K562 (cell line): ENCODE data around the gene ZDHHC18. TPM values are rescaled to one million over a fixed set of nuclear protein-coding genes. Genes with fewer than 3 reads are reported as not detected.

Source experiments
- ATF1 ChIP-seq, 2 experiments: fragments of 450-650 bp in 1 of 2; IDR thresholded peaks; 2 replicates each; pipeline ENCODE4 v1.6.1; 2016; ENCODE audit warnings: missing compliant biosample characterization in 1 of 2, missing genetic modification characterization in 1 of 2
- NFRKB ChIP-seq: fragments of 450-650 bp; IDR thresholded peaks from 2 replicates; pipeline ENCODE4 v1.6.1; 2016; ENCODE audit warnings: low read depth
- TAF15 ChIP-seq: fragments of 200-400 bp; formaldehyde crosslinking; IDR thresholded peaks from 2 replicates; pipeline ENCODE4 v1.6.1; 2017; ENCODE audit warnings: mild to moderate bottlenecking, low read depth, low read length, moderate library complexity
- polyA plus RNA-seq, 8 experiments: library from polyadenylated mRNA; depleted of rRNA in 4 of 8; stranded (reverse) in 5 of 8; unstranded in 3 of 8; fragments of >200 nt; fragmentation: Nextera tagmentation in 2 of 8; fragmentation: Illumina TruSeq in 1 of 8; extraction: Ambion mirVana in 2 of 8; extraction: Trizol in 1 of 8; gene quantifications; 2 replicates each; pipeline versions ENCODE4 v1.2.1 to v1.2.3, GENCODE V29; 2011 to 2014; ENCODE audit warnings: inconsistent platforms in 1 of 8, missing spikeins in 1 of 8
- total RNA-seq, 7 experiments: library from RNA; depleted of rRNA in 6 of 7; stranded (reverse); fragments of >200 nt in 6 of 7; fragmentation: Illumina TruSeq in 2 of 7; extraction: Trizol in 2 of 7; gene quantifications; 2 replicates each; pipeline versions ENCODE4 v1.2.1 to v1.2.3, GENCODE V29; 2011 to 2021; ENCODE audit warnings: low replicate concordance in 1 of 7
- TF ChIP-seq, protein P1 (sequence below): sonication (generic); formaldehyde crosslinking; IDR thresholded peaks from 2 replicates; pipeline ENCODE4 v1.8.1; 2023; ENCODE audit warnings: mild to moderate bottlenecking, missing genetic modification reagents
- TF ChIP-seq, protein P2 (sequence below): sonication (generic); formaldehyde crosslinking; IDR thresholded peaks from 2 replicates; pipeline ENCODE4 v1.8.1; 2023; ENCODE audit warnings: mild to moderate bottlenecking, missing genetic modification reagents
- TF ChIP-seq, protein P3 (sequence below): fragments of 450-650 bp; IDR thresholded peaks from 2 replicates; pipeline ENCODE4 v1.6.1; 2016; ENCODE audit warnings: mild to moderate bottlenecking, moderate library complexity
- TF ChIP-seq, protein P4 (sequence below): fragments of 450-650 bp; formaldehyde crosslinking; IDR thresholded peaks from 2 replicates; pipeline ENCODE4 v1.4.0; 2022; ENCODE audit warnings: mild to moderate bottlenecking, moderate library complexity

Gene ZDHHC18
- total and polyA plus RNA-seq, 9 of the 15 experiments (the other 6 are each of a cell fraction or from before 2014, with no cell fraction given) = 0.42 to 35.6 (median 15.8) TPM

DNA sequence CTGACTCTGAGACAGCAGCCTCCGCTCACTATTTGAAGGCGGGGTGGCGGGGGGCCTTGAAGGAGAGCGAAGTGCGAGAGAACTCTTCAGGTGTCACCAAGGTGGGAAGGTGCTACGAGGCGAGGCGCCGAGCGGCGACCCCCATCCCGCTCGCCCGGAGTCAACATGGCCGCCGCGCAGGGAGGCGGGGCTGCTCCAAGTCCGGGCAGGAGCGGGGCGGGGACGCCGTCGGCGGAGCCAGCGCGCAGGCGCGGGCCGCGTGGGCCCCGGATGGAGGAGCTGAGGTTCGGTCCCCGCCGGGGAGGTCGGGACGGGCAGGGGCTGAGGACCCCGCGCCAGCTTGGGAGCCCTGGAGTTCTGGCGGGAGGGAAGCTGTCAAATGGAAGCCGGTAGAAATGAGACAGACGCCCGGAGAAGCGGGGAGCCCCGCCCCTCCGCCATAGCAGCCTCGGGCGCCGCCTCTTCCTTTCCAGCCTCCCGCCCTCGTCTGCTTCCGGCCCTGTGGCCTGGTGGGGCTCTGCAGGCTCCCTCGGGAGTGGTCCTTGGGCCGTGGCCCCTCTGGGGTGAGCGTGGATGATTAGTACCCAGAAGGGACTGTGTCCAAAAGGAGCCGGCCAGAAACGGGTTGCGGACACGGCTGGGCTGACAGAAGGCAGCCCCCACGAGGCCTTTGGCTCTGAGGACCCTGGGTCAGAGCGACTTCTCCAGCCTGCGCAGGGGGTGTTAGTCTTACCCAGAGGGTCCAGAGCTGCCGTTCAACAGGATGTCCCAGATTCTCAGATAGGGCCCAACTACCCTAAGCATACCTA lies 38.6 kb upstream of the ZDHHC18 start, which contains the start of gene PIGV (continued):
- TF ChIP-seq, protein P1, sequence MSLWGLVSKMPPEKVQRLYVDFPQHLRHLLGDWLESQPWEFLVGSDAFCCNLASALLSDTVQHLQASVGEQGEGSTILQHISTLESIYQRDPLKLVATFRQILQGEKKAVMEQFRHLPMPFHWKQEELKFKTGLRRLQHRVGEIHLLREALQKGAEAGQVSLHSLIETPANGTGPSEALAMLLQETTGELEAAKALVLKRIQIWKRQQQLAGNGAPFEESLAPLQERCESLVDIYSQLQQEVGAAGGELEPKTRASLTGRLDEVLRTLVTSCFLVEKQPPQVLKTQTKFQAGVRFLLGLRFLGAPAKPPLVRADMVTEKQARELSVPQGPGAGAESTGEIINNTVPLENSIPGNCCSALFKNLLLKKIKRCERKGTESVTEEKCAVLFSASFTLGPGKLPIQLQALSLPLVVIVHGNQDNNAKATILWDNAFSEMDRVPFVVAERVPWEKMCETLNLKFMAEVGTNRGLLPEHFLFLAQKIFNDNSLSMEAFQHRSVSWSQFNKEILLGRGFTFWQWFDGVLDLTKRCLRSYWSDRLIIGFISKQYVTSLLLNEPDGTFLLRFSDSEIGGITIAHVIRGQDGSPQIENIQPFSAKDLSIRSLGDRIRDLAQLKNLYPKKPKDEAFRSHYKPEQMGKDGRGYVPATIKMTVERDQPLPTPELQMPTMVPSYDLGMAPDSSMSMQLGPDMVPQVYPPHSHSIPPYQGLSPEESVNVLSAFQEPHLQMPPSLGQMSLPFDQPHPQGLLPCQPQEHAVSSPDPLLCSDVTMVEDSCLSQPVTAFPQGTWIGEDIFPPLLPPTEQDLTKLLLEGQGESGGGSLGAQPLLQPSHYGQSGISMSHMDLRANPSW (CRISPR knock-in tag) = peak; percentile 79; the same call in 1 of the 2 replicates
- TF ChIP-seq ATF1 (CRISPR knock-in tag; IDR thresholded peaks at IDR 0.05) = no peak
- TF ChIP-seq ATF1 (tag; IDR thresholded peaks at IDR 0.05) = peak; percentile 69
- TF ChIP-seq, protein P2, sequence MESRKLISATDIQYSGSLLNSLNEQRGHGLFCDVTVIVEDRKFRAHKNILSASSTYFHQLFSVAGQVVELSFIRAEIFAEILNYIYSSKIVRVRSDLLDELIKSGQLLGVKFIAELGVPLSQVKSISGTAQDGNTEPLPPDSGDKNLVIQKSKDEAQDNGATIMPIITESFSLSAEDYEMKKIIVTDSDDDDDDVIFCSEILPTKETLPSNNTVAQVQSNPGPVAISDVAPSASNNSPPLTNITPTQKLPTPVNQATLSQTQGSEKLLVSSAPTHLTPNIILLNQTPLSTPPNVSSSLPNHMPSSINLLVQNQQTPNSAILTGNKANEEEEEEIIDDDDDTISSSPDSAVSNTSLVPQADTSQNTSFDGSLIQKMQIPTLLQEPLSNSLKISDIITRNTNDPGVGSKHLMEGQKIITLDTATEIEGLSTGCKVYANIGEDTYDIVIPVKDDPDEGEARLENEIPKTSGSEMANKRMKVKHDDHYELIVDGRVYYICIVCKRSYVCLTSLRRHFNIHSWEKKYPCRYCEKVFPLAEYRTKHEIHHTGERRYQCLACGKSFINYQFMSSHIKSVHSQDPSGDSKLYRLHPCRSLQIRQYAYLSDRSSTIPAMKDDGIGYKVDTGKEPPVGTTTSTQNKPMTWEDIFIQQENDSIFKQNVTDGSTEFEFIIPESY (CRISPR knock-in tag) = 0 out of 2 replicates have a peak, but pooled peaks have one; percentile 4
- TF ChIP-seq, protein P3, sequence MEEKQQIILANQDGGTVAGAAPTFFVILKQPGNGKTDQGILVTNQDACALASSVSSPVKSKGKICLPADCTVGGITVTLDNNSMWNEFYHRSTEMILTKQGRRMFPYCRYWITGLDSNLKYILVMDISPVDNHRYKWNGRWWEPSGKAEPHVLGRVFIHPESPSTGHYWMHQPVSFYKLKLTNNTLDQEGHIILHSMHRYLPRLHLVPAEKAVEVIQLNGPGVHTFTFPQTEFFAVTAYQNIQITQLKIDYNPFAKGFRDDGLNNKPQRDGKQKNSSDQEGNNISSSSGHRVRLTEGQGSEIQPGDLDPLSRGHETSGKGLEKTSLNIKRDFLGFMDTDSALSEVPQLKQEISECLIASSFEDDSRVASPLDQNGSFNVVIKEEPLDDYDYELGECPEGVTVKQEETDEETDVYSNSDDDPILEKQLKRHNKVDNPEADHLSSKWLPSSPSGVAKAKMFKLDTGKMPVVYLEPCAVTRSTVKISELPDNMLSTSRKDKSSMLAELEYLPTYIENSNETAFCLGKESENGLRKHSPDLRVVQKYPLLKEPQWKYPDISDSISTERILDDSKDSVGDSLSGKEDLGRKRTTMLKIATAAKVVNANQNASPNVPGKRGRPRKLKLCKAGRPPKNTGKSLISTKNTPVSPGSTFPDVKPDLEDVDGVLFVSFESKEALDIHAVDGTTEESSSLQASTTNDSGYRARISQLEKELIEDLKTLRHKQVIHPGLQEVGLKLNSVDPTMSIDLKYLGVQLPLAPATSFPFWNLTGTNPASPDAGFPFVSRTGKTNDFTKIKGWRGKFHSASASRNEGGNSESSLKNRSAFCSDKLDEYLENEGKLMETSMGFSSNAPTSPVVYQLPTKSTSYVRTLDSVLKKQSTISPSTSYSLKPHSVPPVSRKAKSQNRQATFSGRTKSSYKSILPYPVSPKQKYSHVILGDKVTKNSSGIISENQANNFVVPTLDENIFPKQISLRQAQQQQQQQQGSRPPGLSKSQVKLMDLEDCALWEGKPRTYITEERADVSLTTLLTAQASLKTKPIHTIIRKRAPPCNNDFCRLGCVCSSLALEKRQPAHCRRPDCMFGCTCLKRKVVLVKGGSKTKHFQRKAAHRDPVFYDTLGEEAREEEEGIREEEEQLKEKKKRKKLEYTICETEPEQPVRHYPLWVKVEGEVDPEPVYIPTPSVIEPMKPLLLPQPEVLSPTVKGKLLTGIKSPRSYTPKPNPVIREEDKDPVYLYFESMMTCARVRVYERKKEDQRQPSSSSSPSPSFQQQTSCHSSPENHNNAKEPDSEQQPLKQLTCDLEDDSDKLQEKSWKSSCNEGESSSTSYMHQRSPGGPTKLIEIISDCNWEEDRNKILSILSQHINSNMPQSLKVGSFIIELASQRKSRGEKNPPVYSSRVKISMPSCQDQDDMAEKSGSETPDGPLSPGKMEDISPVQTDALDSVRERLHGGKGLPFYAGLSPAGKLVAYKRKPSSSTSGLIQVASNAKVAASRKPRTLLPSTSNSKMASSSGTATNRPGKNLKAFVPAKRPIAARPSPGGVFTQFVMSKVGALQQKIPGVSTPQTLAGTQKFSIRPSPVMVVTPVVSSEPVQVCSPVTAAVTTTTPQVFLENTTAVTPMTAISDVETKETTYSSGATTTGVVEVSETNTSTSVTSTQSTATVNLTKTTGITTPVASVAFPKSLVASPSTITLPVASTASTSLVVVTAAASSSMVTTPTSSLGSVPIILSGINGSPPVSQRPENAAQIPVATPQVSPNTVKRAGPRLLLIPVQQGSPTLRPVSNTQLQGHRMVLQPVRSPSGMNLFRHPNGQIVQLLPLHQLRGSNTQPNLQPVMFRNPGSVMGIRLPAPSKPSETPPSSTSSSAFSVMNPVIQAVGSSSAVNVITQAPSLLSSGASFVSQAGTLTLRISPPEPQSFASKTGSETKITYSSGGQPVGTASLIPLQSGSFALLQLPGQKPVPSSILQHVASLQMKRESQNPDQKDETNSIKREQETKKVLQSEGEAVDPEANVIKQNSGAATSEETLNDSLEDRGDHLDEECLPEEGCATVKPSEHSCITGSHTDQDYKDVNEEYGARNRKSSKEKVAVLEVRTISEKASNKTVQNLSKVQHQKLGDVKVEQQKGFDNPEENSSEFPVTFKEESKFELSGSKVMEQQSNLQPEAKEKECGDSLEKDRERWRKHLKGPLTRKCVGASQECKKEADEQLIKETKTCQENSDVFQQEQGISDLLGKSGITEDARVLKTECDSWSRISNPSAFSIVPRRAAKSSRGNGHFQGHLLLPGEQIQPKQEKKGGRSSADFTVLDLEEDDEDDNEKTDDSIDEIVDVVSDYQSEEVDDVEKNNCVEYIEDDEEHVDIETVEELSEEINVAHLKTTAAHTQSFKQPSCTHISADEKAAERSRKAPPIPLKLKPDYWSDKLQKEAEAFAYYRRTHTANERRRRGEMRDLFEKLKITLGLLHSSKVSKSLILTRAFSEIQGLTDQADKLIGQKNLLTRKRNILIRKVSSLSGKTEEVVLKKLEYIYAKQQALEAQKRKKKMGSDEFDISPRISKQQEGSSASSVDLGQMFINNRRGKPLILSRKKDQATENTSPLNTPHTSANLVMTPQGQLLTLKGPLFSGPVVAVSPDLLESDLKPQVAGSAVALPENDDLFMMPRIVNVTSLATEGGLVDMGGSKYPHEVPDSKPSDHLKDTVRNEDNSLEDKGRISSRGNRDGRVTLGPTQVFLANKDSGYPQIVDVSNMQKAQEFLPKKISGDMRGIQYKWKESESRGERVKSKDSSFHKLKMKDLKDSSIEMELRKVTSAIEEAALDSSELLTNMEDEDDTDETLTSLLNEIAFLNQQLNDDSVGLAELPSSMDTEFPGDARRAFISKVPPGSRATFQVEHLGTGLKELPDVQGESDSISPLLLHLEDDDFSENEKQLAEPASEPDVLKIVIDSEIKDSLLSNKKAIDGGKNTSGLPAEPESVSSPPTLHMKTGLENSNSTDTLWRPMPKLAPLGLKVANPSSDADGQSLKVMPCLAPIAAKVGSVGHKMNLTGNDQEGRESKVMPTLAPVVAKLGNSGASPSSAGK = peak; percentile 77
- TF ChIP-seq, protein P4, sequence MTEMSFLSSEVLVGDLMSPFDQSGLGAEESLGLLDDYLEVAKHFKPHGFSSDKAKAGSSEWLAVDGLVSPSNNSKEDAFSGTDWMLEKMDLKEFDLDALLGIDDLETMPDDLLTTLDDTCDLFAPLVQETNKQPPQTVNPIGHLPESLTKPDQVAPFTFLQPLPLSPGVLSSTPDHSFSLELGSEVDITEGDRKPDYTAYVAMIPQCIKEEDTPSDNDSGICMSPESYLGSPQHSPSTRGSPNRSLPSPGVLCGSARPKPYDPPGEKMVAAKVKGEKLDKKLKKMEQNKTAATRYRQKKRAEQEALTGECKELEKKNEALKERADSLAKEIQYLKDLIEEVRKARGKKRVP (CRISPR knock-in tag) = no peak
- peak; percentile 99 for TF ChIP-seq NFRKB
- no peak for TF ChIP-seq TAF15
